Measurements from ENCODE around the gene HHLA2.
"Not testable (repeated sequence)": the region's sequence is repeated elsewhere in the genome, so short reads cannot be mapped to it uniquely, and the experiment has no call there.

Gene HHLA2

DNA sequence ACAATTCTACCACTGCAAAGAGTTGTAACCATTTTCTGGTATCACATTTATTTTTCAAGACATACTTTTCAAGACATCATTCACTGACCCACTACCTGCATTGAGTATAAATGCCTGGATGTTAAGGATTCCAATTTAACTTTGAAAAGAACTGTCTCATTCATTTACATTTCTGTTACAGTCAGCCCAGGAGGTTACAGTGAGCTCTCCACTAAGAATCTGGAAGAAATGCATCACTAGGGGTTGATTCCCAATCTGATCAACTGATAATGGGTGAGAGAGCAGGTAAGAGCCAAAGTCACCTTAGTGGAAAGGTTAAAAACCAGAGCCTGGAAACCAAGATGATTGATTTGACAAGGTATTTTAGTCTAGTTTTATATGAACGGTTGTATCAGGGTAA is 81.0 kb downstream of the HHLA2 start:
- no peak for DNase-seq (ENCODE audit: low spot score)
- TF ChIP-seq, protein P1, sequence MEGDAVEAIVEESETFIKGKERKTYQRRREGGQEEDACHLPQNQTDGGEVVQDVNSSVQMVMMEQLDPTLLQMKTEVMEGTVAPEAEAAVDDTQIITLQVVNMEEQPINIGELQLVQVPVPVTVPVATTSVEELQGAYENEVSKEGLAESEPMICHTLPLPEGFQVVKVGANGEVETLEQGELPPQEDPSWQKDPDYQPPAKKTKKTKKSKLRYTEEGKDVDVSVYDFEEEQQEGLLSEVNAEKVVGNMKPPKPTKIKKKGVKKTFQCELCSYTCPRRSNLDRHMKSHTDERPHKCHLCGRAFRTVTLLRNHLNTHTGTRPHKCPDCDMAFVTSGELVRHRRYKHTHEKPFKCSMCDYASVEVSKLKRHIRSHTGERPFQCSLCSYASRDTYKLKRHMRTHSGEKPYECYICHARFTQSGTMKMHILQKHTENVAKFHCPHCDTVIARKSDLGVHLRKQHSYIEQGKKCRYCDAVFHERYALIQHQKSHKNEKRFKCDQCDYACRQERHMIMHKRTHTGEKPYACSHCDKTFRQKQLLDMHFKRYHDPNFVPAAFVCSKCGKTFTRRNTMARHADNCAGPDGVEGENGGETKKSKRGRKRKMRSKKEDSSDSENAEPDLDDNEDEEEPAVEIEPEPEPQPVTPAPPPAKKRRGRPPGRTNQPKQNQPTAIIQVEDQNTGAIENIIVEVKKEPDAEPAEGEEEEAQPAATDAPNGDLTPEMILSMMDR (IDR thresholded peaks at IDR 0.05; ENCODE audit: extremely low read depth, missing control alignments), result no peak

GRCh38 chr3:108378153-108378951 is 82.0 kb downstream of the HHLA2 start:
- DNase-seq (ENCODE audit: low spot score), result no peak
- TF ChIP-seq, protein P1 (IDR thresholded peaks at IDR 0.05; ENCODE audit: extremely low read depth, missing control alignments), result no peak

DNA sequence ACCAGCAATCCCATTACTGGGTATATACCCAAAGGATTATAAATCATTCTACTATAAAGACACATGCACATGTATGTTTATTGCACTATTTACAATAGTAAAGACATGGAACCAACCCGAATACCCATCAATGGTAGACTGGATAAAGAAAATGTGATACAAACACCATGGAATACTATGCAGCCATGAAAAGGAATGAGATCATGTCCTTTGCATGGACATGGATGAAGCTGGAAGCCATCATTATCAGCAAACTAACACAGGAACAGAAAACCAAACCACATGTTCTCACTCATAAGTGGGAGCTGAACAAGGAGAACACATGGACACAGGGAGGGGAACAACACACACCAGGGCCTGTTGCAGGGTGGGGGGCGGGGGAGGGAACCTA is 82.6 kb downstream of the HHLA2 start:
- DNase-seq (ENCODE audit: low spot score), result not testable (repeated sequence)

DNA sequence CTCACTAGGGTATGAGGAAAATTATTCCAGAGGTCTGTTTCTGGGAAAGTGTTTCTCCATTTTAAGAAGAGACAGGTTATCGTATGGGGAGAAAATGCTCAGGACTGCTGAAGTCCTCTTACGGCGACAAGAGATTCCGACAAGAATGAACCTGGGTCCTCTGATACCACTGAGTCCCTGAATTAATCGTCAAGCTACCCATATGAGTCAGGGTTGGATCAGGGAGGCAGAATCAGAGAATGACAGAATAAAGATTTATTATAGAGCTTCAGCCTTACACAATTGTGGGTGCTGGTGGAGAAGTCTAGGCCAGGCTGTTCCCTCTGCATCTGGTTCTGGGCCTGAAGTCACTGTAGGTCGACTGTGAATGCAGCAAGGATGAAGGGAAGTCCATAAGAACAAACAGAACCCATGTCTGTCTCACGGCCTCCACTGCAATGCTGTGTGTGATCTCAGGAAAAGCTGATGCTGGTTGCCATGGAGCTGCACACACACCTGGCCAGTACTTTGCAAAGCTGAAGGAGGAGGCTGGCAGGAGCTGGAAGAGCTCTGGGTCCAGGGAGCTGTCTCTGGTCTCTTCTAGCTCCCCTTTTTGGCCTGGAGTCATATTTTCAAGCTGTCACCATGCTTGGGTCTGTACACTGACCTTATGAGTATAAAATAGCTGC is 83.9 kb downstream of the HHLA2 start:
- TF ChIP-seq, protein P1 (IDR thresholded peaks at IDR 0.05; ENCODE audit: extremely low read depth, missing control alignments), result no peak

GRCh38 chr3:108381529-108382140 is 85.3 kb downstream of the HHLA2 start:
- TF ChIP-seq, protein P1 (IDR thresholded peaks at IDR 0.05; ENCODE audit: extremely low read depth, missing control alignments), result no peak
- DNase-seq (ENCODE audit: low spot score), result no peak

More for the DNA sequence above, 83.9 kb downstream of the HHLA2 start:
- no peak for DNase-seq (ENCODE audit: low spot score)

DNA sequence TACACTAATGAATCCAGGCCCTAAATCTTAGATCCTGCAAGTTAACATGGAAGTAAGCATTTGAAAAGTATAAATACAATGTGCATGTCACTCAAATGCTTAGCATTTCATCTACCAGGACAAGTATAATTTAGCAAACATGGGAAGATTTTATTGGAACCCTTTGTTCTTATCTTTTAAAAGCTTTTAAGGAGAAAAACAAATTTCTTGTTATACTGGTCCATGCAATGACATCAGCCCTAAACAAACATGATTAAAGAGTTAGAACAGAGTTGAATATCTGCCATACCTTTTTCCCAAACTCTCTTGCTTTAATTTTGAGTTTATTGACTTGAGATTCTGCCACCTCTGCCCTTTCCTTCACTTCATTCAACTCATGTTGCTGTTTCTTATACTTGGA is 87.0 kb downstream of the HHLA2 start:
- TF ChIP-seq, protein P1 (IDR thresholded peaks at IDR 0.05; ENCODE audit: extremely low read depth, missing control alignments), result no peak
- no peak for DNase-seq (ENCODE audit: low spot score)

GRCh38 chr3:108387063-108387462 is 90.7 kb downstream of the HHLA2 start:
- TF ChIP-seq, protein P1 (IDR thresholded peaks at IDR 0.05; ENCODE audit: extremely low read depth, missing control alignments), result no peak
- DNase-seq (ENCODE audit: low spot score), result no peak

Data from GM20000 (cell line).